CD14-positive monocyte (primary cell): ENCODE data around the gene DCLRE1A. TPM values are rescaled to one million over a fixed set of nuclear protein-coding genes. Genes with fewer than 3 reads are reported as not detected.

Experiments used
- DNase-seq, 3 donors: peaks; one replicate each; pipeline ENCODE4 v3.0.0-alpha.2; 2011 to 2022
- H2AFZ ChIP-seq: 2 replicates; pipeline ENCODE4 v1.6.0; 2012; ENCODE audit warnings: mild to moderate bottlenecking, low read depth, low read length, inconsistent platforms; ENCODE audit not compliant: insufficient read depth, poor library complexity, severe bottlenecking
- H3K27ac ChIP-seq, 2 donors: 1 replicate in 1 of 2; 2 replicates in 1 of 2; pipeline ENCODE4 v1.5.1; 2012 to 2013; ENCODE audit warnings: low read length in 2 of 2, control low read depth in 1 of 2, inconsistent platforms in 1 of 2, low read depth in 1 of 2, mild to moderate bottlenecking in 1 of 2
- H3K27me3 ChIP-seq, 2 donors: one replicate each; pipeline versions ENCODE4 v1.6.0 to v1.6.1; 2011 to 2013; ENCODE audit warnings: low read length in 2 of 2; ENCODE audit not compliant: control insufficient read depth in 2 of 2, insufficient read depth in 2 of 2
- H3K36me3 ChIP-seq, 2 donors: replicated peaks in 1 of 2; 1 replicate in 1 of 2; 2 replicates in 1 of 2; pipeline versions ENCODE4 v1.5.1 to v1.6.1; 2012 to 2013; ENCODE audit warnings: low read length in 2 of 2, control low read depth in 1 of 2, inconsistent platforms in 1 of 2, mild to moderate bottlenecking in 1 of 2; ENCODE audit not compliant: insufficient read depth in 2 of 2, control insufficient read depth in 1 of 2
- H3K4me1 ChIP-seq, 2 donors: 1 replicate in 1 of 2; 2 replicates in 1 of 2; pipeline versions ENCODE4 v1.5.1 to v1.6.1; 2012 to 2013; ENCODE audit warnings: low read length in 2 of 2, control low read depth in 1 of 2, inconsistent platforms in 1 of 2, mild to moderate bottlenecking in 1 of 2, moderate library complexity in 1 of 2; ENCODE audit not compliant: insufficient read depth in 2 of 2, control insufficient read depth in 1 of 2
- H3K4me2 ChIP-seq: replicated peaks from 2 replicates; pipeline ENCODE3; 2012; ENCODE audit warnings: low read length, moderate library complexity, mild to moderate bottlenecking; ENCODE audit not compliant: poor library complexity, severe bottlenecking; ENCODE audit errors: extremely low read depth
- H3K4me3 ChIP-seq, 3 experiments: fragments of 200-600 bp in 1 of 3; sonication (generic) in 1 of 3; replicated peaks in 1 of 3; 1 replicate in 2 of 3; 2 replicates in 1 of 3; pipeline ENCODE4 v1.5.1; 2011 to 2013; ENCODE audit warnings: low read length in 3 of 3, mild to moderate bottlenecking in 3 of 3, control low read depth in 2 of 3, low read depth in 2 of 3, inconsistent platforms in 1 of 3, moderate library complexity in 1 of 3
- H3K79me2 ChIP-seq: 2 replicates; pipeline ENCODE4 v1.6.0; 2012; ENCODE audit warnings: mild to moderate bottlenecking, control low read depth, inconsistent platforms, low read length, moderate library complexity; ENCODE audit not compliant: insufficient read depth
- H3K9ac ChIP-seq: 2 replicates; pipeline ENCODE4 v1.6.0; 2017; ENCODE audit warnings: low read length, mild to moderate bottlenecking; ENCODE audit not compliant: insufficient read depth, poor library complexity, severe bottlenecking
- H3K9me3 ChIP-seq, 2 donors: replicated peaks in 1 of 2; 1 replicate in 1 of 2; 2 replicates in 1 of 2; pipeline versions ENCODE4 v1.5.1 to v1.6.1; 2012 to 2013; ENCODE audit warnings: low read length in 2 of 2, control low read depth in 1 of 2; ENCODE audit not compliant: control insufficient read depth in 1 of 2, insufficient read depth in 1 of 2
- H4K20me1 ChIP-seq: 2 replicates; pipeline ENCODE4 v1.6.0; 2012; ENCODE audit warnings: mild to moderate bottlenecking, low read length, control low read depth, moderate library complexity; ENCODE audit not compliant: insufficient read depth
- H3K27ac Mint-ChIP-seq, 7 donors: one replicate each; pipeline ENCODE4 v1.8.0; 2020; ENCODE audit warnings: mild to moderate bottlenecking in 7 of 7, mixed read lengths in 7 of 7, moderate library complexity in 6 of 7, inconsistent platforms in 2 of 7
- H3K27me3 Mint-ChIP-seq, 3 donors: one replicate each; pipeline ENCODE4 v1.8.0; 2021 to 2022; ENCODE audit warnings: low read depth in 3 of 3, mild to moderate bottlenecking in 3 of 3, mixed read lengths in 3 of 3, moderate library complexity in 3 of 3, inconsistent platforms in 1 of 3
- H3K36me3 Mint-ChIP-seq, 2 donors: one replicate each; pipeline ENCODE4 v1.8.0; 2020; ENCODE audit warnings: mixed read lengths in 2 of 2, inconsistent platforms in 1 of 2, mild to moderate bottlenecking in 1 of 2
- H3K4me1 Mint-ChIP-seq: one replicate; pipeline ENCODE4 v1.8.0; 2020; ENCODE audit warnings: mild to moderate bottlenecking, mixed read lengths
- H3K4me3 Mint-ChIP-seq, 2 donors: one replicate each; pipeline ENCODE4 v1.8.0; 2020; ENCODE audit warnings: mild to moderate bottlenecking in 2 of 2, mixed read lengths in 2 of 2, moderate library complexity in 1 of 2
- H3K9me3 Mint-ChIP-seq, 7 donors: one replicate each; pipeline ENCODE4 v1.8.0; 2020 to 2022; ENCODE audit warnings: mixed read lengths in 7 of 7, mild to moderate bottlenecking in 6 of 7, moderate library complexity in 6 of 7, inconsistent platforms in 2 of 7
- WGBS: methylation state at CpG from one replicate; pipeline ENCODE4 v1.1.5; 2013; ENCODE audit warnings: missing lambda C conversion rate; ENCODE audit not compliant: insufficient coverage; 5-methylcytosine and 5-hydroxymethylcytosine counted together
- intact Hi-C, 2 donors: fragments of 100-400 bp; cut with micrococcal nuclease; formaldehyde crosslinking; loops; one replicate each; pipeline versions ENCODE4 v1.15.0 to v1.15.1; 2023
- polyA plus RNA-seq, 3 donors: library from polyadenylated mRNA; depleted of rRNA in 1 of 3; unstranded in 2 of 3; stranded (reverse) in 1 of 3; fragments of 300-500 nt in 2 of 3; fragments of >200 nt in 1 of 3; fragmentation: Illumina TruSeq in 2 of 3; gene quantifications; 1 replicate in 2 of 3; 2 replicates in 1 of 3; pipeline ENCODE4 v1.2.3, GENCODE V29; 2012 to 2021
- TF ChIP-seq, protein P1 (sequence below): fragments of 200-600 bp; IDR thresholded peaks from one replicate; pipeline ENCODE4 v1.8.0; 2022; ENCODE audit warnings: antibody characterized with exemption, mild to moderate bottlenecking

The DCLRE1A gene
- polyA plus RNA-seq, 3 donors, result 1.00 to 1.3 (median 1.3) TPM

DNA sequence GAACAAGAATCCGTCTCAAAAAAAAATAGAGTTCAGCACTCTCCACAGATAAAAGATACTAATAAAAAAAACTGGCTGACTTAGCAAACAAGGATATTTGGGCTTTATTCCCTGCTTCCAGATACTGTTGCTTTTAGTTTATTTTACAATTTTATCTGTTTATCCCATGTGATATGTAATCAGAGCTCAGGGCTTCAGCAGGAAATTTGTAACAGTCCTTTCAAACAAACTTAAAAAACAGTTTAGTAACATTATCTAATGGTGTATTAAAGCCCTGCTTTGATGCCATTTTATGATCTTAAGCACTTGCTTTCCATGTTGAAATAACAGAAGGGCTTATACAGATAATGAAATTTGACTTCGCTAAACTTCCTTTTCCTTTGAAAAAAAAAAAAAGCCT lies 28.1 kb downstream of the DCLRE1A start:
- TF ChIP-seq, protein P1, sequence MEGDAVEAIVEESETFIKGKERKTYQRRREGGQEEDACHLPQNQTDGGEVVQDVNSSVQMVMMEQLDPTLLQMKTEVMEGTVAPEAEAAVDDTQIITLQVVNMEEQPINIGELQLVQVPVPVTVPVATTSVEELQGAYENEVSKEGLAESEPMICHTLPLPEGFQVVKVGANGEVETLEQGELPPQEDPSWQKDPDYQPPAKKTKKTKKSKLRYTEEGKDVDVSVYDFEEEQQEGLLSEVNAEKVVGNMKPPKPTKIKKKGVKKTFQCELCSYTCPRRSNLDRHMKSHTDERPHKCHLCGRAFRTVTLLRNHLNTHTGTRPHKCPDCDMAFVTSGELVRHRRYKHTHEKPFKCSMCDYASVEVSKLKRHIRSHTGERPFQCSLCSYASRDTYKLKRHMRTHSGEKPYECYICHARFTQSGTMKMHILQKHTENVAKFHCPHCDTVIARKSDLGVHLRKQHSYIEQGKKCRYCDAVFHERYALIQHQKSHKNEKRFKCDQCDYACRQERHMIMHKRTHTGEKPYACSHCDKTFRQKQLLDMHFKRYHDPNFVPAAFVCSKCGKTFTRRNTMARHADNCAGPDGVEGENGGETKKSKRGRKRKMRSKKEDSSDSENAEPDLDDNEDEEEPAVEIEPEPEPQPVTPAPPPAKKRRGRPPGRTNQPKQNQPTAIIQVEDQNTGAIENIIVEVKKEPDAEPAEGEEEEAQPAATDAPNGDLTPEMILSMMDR, result no peak
- Histone ChIP-seq H2AFZ (no peak overlapping the region), H3K4me3 (no peak overlapping the region), H3K36me3 (no peaks in the 10 kb centered on the region), H3K4me1 (no peaks in the 10 kb centered on the region), H3K9ac (no peak overlapping the region), H3K9me3 (no peaks in the 10 kb centered on the region), H3K27ac (no peak overlapping the region), H4K20me1 (no peaks in the 10 kb centered on the region), H3K4me2 (no peak overlapping the region), H3K27me3 (no peaks in the 10 kb centered on the region), H3K79me2 (no peaks in the 10 kb centered on the region)
- DNase-seq, result no peak
- Mint-ChIP-seq H3K4me3 (no peak overlapping the region), H3K27ac (no peak overlapping the region), H3K27me3 (no peaks in the 10 kb centered on the region), H3K4me1 (no peaks in the 10 kb centered on the region), H3K9me3 (peaks cover 0 to 3% (median 1%) of the 10 kb centered on the region in 7 donors), H3K36me3 (no peaks in the 10 kb centered on the region)
- WGBS, result no CpG with 5 or more reads among the region's 2 CpGs
- intact Hi-C loops, result no loop called here

DNA sequence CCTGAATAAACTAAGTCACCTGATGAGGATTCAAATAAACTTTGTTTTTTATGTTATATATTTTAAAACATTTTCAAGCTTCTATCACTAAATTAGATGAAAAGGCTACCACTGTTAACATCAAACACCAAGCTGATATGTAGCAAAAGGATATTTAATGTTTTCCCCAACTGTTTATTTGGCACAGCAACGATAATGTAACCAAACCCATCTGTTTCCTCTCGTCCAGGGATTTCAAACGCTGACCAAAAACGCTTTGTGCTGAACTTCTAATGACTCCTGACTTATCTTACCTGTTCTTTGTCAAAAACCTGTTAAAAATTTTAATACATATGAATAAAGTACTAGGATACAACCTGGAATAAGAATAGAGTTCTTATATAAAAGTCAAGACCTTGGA lies 30.5 kb downstream of the DCLRE1A start:
- TF ChIP-seq, protein P1, result no peak
- WGBS, result no CpG with 5 or more reads among the region's 4 CpGs
- Histone ChIP-seq H3K9me3 (no peaks in the 10 kb centered on the region), H3K79me2 (no peaks in the 10 kb centered on the region), H3K4me3 (no peak overlapping the region), H3K27me3 (no peaks in the 10 kb centered on the region), H3K36me3 (no peaks in the 10 kb centered on the region), H3K9ac (no peak overlapping the region), H4K20me1 (no peaks in the 10 kb centered on the region), H3K27ac (no peak overlapping the region), H3K4me1 (no peaks in the 10 kb centered on the region), H2AFZ (no peak overlapping the region), H3K4me2 (no peak overlapping the region)
- no peak for DNase-seq
- Mint-ChIP-seq H3K36me3 (no peaks in the 10 kb centered on the region), H3K27me3 (peaks cover 0 to 2% (median 0%) of the 10 kb centered on the region in 3 donors), H3K4me1 (no peaks in the 10 kb centered on the region), H3K27ac (no peak overlapping the region), H3K9me3 (peaks cover 0 to 3% (median 0%) of the 10 kb centered on the region in 7 donors), H3K4me3 (no peak overlapping the region)
- intact Hi-C loops, result no loop called here
